LNCAP (cell line): Measurements from ENCODE around the gene PISD.

Experiments used
- CTCF ChIP-seq: fragments of 450-650 bp; IDR thresholded peaks from 2 replicates; pipeline ENCODE4 v1.5.1; 2017; ENCODE audit warnings: mild to moderate bottlenecking

PISD gene

DNA sequence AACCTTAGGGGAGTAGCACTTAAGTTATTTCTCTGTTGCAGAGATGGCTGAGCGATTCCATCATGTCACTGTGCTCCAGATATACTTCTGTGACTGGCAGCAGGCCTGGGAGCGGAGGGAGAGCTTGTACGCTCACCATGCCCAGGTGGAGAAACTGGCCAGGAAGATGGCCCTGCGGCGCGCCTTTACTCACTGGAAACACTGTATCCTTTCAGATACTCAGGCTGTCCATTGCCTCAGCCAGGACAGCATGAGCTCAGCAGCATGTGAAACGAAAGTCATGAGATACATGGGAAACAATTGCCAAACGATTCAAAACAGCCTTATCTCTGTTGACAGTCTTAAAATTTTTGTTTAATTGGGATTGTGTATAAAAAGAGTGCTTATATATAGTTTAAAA is 86.8 kb downstream of the PISD start:
- no peak for TF ChIP-seq CTCF

DNA sequence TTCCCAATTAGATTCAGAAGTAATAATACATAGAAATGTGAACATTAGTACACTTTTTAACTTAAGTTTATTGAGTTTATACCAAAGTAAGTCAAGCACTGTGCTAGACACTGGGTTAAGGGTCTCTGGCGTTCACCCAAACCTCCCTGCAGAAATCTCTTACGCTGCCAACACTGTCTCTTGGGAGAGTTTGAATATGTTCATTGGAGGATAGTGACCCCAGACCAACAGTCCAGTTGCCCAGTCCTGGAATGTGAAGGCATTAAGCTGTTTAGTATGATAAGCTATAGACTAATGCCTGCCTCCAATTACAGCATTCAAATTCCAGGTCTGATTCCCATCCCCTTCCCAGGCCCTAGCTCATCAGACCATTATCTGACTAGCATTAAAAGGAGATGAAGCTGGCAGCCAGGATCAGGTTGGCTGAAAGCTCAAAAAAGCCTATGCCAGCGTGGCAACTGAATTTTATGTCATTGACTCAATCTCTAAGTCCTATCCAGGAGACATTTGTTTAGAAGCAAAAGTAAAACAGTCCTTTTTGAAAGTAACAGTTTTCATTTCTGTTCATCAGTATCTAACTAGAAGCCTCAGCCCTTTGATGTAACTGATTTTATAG is 87.9 kb downstream of the PISD start:
- no peak for TF ChIP-seq CTCF

- TF ChIP-seq CTCF, result no peak
These were observed 89.1 kb downstream of the PISD start for GRCh38 chr22:31572939-31573338.

GRCh38 chr22:31569126-31569525 is 92.9 kb downstream of the PISD start:
- TF ChIP-seq CTCF, result no peak
